Stimulated activated CD4-positive, alpha-beta T cell treated with anti-CD3 and anti-CD28 coated beads, TNF-alpha, amount 100 ng/mL, for 4 hours (primary cell): Measurements from ENCODE around the gene DSCAM.

Source experiments
- DNase-seq, 3 experiments: peaks; one replicate each; pipeline ENCODE4 v3.0.0-alpha.2; 2020; ENCODE audit warnings: low read depth in 3 of 3

The DSCAM gene

DNA sequence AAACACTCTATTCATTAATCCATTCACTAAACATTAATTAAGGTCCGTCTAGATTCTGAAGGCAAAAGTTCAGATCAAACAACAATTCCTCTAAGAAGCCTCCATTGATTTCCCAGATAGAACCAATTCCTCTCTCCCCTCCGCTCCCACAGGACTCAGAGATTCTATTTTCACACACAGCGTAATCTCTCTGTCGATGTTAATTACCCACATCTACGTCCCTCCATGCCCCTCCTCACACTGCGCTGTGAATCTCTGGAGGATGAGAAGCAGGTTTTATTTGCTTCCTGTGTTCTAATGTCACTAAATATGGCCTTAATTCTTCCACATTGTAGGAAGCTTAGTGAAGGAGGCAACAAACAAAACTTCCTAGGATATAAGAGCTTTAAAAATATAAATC is 306.7 kb downstream of the DSCAM start:
- DNase-seq: no peak

DNA sequence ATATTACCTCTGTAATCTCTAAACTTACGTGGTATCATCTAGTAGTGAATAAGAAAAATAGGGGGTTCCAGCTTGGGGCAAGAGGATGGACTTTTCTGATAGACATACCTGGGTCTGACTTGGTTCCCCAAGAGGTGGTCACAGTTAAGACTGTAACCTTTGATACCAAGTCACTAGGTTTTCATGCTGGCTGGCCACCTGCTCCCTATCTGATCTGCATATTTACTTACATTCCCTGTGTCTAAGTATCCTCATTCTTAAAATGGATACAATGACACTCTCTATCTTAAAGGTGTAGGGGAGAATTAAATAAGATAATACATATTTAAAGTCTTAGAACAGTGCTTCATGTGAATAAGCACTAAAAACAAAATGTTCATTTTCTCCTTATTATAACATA is 312.1 kb downstream of the DSCAM start:
- no peak for DNase-seq

DNA sequence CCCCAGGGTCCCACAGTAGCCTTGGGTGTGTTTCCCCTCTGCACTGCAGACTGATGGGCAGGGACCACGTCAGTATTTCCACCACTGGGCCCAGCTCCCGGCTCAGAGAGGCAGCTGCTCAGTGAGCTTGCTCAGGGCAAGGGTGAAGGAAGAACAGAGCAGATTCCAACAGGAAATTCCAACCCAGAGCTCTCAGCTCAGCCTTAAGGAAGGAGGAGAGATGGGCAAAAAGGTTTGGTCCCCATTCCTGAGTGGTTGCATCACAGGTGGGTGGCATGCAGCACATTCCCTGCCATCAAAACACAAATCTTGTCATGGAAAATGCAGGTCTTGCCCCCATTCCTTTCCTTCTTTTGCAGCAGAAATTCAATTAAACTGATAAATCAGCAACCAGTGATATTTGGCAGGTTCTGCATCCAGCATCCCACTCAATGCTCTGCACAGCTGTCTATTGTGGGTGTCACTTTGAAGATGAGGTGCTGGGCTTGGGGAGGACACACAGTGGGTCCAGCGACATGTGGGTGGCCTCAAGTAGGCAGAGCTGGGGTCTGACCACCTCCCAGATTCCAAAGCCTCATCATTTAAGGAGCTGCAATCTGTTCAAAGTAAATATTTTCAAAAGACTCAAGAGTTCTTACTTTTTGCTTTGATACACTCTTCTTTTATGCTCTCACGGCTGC is 315.4 kb downstream of the DSCAM start:
- no peak for DNase-seq

DNA sequence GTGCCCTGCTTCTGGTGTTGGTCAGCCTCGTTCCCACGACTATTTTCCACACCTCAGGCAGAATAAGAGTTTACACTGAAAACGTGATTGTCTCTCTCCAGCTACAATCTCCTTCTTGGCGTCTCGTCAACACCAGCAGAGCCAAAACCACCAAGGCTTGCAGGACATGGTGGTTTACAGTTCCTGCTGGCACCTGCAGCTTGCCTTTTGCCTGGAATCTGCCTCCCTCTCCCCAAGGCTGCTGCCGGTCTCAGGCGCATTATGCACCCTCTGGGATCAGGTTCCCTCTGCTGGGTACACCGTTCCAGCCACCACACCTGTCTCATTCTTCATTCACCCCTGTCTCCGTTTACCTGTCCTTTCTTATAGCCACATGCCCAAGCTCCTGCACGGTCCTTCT is 315.9 kb downstream of the DSCAM start:
- DNase-seq: no peak

DNA sequence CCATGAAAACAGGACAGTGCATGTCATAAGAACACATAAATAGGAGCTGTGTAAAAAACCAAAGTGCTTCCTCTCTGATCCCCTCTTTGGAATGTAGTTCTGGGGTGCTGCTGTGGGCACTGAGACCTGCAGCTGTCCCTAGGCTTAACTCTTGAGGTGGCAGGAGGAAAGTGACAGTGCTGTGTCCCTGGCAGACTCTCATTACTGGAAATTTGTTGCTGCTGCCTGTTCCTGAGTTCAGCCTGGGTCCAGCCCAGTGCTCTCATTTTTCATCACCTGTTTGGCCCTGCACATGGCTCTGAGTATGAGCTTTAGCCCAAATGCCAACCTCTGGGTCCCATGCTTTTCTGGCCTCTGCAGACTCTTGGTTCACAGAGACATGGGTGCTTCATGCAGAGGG is 329.3 kb downstream of the DSCAM start:
- DNase-seq: no peak

DNA sequence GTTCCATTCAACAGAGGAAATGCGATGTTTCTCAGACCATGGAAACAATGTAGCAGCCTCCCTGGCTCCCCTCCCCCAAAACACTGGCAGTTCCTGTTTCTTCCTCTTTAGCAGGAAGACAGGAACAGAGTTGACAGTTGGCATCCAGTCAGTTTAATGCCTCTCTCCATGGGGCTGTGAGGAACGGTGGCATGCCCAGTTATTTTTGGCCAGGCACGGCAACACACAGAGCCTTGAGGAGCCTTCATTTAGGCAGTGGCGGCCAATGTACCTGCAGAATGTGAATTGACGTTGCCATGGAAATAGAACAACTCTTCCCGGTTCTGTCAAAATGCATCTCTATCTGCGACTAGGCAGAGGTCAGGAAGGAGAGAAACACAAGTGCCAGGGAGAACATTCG is 330.6 kb downstream of the DSCAM start:
- no peak for DNase-seq

DNA sequence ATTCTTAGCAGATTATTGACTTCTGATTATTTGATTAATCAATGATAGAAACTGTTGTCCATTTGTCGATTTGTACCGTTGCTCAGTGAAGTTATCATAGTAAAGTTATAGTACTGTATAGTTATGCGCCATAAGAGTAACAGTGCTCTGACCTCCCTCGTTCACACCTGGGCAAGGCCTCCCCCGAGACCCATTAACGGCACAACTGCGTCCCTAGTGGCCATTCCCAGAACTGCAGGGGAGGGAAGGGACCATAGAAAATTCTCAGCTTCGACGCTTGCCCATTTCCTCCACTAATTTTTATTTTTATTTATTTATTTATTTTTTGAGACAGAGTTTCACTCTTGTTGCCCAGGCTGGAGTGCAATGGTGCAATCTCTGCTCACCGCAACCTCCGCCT is 334.4 kb downstream of the DSCAM start:
- DNase-seq: no peak

DNA sequence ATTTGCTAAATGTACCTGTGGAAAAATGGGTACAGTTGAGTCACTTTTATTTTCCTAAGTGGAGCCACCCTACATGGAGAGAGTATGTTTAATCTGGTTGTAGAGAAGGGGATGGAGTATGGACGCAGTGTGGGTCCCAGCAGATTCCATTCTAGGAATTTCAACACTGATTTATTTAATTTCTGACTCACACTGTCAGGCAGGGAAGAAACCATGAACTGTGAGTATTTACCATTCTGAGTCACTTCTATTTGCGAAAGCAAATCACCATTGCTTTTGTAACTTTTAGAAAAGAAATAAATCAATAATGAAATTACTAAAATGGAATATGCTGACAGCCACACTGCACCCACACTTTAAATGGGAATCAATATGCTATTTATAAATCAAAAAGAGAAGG is 339.0 kb downstream of the DSCAM start:
- no peak for DNase-seq

DNA sequence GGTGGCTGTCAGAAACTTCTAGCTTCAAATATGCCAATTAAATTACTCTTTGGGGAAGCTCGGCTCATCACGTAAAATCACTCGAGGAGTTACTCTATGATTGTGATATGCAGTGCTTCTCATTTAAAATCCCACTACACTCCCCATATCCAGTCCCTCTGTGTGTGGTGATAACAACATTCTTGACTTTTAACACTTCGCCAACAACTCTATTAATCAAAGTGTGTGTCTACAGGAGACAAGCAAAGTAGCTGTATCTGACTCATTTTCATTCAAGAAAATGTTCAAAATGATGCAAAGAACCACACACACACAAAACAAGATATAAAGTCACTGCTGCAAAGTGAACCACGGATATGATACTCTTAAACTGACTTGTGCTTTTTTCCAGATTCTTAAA is 341.3 kb downstream of the DSCAM start:
- no peak for DNase-seq

DNA sequence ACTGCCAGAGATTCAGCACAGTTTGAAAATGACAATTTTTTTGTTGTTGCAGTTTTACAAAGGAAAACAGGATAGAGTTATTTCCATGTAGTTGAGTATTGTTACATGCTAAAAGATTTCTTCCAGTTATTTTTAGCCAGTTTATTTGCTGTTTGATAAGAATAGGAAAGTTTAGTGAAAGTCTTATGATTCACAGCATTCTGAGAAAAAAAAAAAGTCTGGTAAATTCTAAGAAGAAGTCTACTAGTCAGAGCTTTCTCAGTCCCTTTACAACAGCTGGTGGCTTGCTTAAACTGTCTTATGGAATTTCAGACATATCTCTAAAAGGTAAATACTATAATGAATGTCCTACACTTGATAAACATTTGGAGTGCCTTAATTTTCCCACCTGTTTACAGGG is 341.7 kb downstream of the DSCAM start:
- no peak for DNase-seq

DNA sequence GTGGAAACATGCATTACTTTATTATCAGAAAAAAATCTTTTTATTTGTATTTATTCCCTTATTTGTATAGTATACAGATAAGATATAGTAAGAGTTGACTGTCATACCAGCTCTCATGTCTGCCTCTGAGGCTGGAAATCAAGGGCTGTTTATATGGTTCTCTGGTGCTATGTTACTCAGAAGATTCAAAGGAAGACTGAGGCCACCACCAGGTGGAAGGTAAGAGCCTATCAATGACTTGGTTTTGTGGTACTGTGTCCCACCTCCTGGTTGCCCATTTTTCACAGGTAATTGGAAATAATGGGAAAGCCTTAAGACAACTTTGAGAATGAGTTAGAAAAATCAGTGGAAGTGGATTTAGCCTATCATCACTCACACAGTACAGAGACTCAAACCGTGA is 342.1 kb downstream of the DSCAM start:
- DNase-seq: no peak

DNA sequence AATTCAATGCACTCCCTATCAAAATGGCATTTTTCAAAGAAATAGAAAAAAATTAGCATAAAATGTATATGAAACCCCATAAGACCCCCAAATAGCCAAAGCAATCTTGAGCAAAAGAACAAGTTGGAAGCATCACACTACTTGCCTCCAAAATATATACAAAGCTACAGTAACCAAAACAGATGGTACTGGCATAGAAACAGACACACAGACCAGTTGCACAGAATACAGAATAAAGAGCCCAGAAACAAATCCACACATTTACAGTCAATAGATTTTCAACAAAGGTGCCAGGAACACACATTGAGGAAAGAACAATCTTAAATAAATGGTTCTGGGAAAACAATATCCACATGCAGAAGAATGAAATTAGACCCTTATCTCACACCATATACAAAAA is 350.8 kb downstream of the DSCAM start:
- DNase-seq: no peak

DNA sequence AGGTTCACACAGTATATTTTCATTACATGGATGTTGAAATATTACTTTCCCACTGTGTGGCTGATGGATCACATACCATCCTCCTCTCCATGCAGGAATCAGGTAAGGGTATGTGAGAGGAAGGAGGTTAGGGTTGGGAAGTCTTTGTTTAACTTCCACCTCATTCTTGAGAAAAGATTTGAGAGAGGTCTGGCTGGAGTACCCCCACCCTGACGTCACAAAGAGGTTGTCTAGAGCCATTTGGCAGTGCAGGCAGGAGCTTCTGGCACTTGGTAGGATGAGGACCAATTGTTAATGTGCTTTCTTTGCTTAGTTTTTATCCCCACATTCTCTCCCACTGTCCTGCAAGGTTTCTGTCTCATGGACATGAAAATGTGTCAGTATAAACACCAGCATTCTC is 356.6 kb downstream of the DSCAM start:
- no peak for DNase-seq

DNA sequence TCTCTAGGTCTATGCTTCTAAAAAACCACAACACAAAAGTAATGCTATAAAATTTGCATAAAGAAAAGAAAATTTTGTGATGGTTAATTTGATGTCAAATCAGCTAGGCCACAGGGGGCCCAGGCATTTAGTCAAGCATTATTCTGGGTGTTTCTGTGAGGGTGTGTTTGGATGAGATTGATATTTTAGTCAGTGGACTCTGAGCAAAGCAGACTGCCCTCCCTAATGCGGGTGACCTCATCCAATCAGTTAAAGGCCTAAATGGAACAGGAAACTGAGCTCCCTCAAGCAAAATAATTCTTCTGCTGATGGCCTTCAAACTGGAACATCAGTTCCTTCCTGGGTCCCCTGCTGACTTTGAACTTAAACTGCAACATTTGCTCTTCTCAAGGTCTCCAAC is 358.0 kb downstream of the DSCAM start:
- DNase-seq: no peak

DNA sequence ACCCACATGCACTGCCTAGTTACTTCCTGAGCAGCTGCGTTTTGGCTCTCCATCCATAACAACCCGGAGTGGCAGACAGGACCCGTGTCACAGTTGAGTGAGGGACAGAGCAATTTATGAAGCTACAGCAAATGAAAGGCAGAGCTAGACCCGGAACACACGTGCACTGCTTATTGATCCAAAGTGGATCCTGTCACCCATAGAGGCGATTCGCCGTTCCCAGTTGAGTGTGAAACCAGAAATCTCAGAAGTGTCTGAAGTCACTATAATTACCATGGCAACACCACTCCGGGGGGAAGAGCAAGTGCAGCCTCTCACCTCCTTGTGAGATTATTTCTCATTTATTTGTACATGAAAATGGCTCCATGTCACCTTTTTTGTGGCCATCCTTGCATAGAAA is 365.2 kb downstream of the DSCAM start:
- no peak for DNase-seq

DNA sequence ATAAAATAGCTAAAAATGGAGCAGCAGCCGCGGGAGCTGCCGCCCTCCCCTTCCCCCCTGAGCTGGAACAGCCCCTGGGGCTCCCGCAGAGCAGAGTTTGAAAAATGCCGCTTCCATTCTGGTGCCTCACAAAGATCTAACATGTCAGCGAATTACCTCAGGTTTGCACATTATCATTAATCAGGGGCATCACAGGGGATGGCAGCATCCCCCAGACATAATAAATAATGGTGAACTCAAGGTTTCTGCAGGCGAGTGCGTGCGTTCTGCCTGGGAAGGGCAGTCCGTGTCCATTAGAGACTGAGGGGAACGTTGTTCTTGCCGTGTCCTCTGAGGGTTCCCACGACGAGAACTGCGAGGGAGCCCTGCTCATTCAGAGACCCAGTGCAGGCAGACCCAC is 372.4 kb downstream of the DSCAM start:
- DNase-seq: no peak

DNA sequence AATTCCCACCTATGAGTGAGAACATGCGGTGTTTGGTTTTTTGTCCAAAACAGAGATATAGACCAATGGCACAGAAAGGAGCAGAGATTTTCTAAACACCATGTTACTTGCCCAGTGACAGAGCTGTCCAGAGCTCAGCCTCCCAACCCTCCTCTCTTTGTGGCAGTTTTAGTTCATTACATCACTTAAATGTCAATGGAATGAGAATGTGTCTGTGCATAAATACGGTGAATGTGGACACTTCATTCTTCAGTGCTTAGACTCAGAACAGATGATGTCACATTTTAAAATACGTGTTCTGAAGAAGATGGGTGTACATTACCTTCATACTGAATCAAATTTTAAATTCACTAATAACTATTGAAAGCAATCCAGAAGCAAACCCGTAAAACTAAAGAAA is 374.9 kb downstream of the DSCAM start:
- no peak for DNase-seq

DNA sequence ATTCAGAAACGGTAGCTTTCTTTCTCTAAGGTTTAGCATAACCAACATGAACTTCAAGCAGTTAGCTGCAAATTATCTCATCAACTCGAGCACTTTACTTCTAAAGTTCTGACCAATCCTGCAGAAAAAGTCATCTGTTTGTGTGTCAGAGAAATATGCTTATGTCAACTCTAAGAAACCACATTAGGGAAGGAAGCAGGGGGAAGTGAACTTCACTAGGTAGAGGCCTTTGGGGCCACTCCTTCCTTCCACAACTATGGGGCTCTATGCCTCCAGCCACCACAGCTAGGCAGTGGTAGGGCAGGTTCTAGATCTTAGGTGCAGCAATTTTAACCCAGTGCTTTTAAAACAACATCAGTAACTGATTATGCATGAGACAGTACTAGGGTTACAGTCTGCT is 375.9 kb downstream of the DSCAM start:
- DNase-seq: no peak

DNA sequence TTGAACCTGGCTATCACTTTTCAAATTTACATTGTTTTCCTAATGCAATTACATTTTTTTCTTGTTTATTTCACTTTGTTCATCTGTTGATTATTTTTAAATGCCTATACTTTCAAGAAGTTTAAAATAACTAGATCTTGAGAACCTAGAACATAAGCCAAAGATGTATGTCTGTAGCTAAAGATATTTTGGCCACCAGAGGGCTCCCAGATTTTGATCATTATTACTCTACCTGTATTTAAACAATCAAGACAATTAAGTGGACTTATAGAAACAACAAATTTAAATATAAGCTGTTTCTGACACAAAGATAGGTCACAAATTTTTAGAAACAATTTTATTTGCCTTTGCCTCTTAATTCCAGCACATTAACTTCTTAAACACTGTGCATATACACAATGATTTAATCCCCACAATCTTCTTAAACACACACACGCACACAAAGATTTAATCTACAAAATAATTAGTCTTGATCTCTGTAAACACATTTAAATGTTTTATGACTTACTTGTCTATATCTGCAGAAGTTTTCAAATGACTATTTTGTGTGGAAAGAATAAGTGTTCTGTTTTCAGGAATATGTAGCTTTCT is 380.0 kb downstream of the DSCAM start:
- no peak for DNase-seq

DNA sequence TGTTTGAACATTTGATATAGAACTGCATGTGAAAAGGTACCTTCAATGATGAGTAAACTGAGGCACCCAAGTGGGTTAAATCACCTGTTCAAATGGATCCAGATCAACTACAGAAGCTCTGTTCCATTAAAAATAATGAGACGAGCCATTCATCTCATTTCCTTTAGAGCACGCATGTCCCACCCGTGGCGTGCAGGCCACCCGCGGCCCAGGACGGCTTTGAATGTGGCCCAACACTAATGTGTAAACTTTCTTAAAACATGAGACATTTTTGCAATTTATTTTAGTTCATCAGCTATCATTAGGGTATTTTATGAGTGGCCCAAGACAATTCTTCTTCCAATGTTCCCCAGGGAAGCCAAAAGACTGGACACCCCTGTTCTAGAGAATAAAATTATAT is 381.6 kb downstream of the DSCAM start:
- no peak for DNase-seq

DNA sequence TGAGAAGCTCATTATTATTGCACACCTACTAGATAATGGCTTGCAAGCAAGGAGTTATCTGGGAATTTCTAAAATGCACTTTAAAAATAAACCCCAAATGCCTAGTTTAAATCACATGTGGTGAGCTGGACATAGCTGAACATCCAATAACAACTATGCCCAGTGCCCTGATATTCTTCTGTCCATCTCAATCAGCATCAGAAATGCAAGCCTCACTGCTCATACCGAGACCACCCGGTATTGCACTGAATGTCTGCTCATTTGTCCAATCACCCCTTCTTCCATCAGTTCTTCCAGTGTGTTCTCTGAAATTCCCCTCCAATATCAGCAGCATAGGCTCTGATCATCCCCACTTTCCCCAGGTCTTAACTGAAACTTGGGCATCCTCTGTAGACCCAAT is 383.8 kb downstream of the DSCAM start:
- no peak for DNase-seq

DNA sequence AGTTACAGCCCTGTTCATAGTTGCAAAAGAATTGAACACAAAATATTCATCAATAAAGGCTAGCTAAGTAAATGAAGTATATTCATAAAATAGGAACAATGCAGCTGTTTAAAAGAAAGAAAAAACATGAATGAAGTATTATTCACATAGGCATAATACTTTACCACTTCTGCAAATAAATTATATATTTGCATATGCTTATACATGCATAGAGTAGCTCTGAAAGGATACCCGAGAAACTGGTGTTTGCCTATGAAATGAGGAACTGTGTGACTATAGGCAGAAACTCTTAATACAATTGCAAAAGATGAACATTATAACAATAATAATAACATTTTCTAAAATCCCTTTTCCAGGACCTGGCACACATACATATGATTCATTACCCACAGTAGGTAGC is 385.9 kb downstream of the DSCAM start:
- no peak for DNase-seq

DNA sequence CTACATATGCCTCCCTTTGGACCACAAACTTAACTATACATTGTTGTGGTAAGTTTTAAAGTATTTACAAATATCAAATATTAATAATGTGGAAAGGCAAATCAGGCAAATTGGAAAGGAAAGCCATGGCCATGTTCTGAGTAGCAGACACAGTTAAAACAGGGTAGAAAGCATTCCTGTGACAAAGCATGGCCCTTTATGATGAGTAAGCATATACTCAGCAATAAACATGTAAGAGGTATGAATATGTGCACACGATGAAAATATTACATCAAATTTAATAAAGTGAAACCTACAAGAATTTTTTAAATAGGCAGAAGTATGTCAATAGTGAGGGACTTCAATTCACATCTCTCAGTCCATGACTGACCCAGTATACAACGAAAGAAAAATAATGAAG is 389.2 kb downstream of the DSCAM start:
- no peak for DNase-seq

DNA sequence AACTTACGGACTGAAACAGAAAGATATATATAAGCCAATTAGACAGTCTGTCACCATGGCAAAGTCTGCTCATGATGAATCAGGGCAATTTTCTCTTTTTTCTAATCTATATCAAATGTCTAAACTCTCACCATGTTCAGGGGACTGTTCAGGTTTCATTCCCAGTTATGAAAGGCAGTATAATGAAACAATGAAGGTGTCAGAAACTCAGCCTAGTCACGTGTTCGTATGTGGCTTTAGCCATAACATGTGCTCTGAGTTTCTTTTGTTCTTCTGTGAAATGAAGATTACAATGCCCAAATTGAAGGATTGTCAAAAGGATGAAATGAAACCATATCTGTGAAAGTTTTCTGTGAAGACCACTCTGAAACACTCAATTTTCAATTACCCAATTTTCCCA is 392.9 kb downstream of the DSCAM start:
- no peak for DNase-seq
